Osteoblast (primary cell): ENCODE data around the gene SERPINB3. TPM values are rescaled to one million over a fixed set of nuclear protein-coding genes. Genes with fewer than 3 reads are reported as not detected.

Experiments used
- DNase-seq: peaks from one replicate; pipeline ENCODE4 v3.0.0; 2011; ENCODE audit warnings: low spot score, mixed read lengths; ENCODE audit not compliant: insufficient read length; ENCODE audit errors: missing footprints
- H2AFZ ChIP-seq: 2 replicates; pipeline ENCODE4 v1.6.0; 2011; ENCODE audit warnings: mild to moderate bottlenecking, low read length
- H3K27ac ChIP-seq: 2 replicates; pipeline ENCODE4 v1.5.1; 2011; ENCODE audit warnings: mild to moderate bottlenecking, low read depth, low read length, moderate library complexity
- H3K27me3 ChIP-seq: 2 replicates; pipeline ENCODE4 v1.6.0; 2012; ENCODE audit warnings: mild to moderate bottlenecking, control low read depth, inconsistent platforms, low read length, moderate library complexity; ENCODE audit not compliant: insufficient read depth
- H3K36me3 ChIP-seq: 2 replicates; pipeline ENCODE4 v1.5.1; 2011; ENCODE audit warnings: mild to moderate bottlenecking, low read length, control low read depth, moderate library complexity; ENCODE audit not compliant: insufficient read depth
- H3K4me1 ChIP-seq: 2 replicates; pipeline ENCODE4 v1.5.1; 2011; ENCODE audit warnings: mild to moderate bottlenecking, low read length, control low read depth, moderate library complexity; ENCODE audit not compliant: insufficient read depth
- H3K4me2 ChIP-seq: 2 replicates; pipeline ENCODE4 v1.6.0; 2011; ENCODE audit warnings: mild to moderate bottlenecking, low read length; ENCODE audit not compliant: insufficient read depth
- H3K4me3 ChIP-seq: fragments of 200-600 bp; sonication (generic); 3 replicates; pipeline ENCODE4 v1.5.1; 2012; ENCODE audit warnings: mild to moderate bottlenecking, low read length, inconsistent platforms; ENCODE audit not compliant: insufficient read depth
- H3K79me2 ChIP-seq: 2 replicates; pipeline ENCODE4 v1.6.0; 2012; ENCODE audit warnings: mild to moderate bottlenecking, low read length, control low read depth, inconsistent platforms; ENCODE audit not compliant: insufficient read depth
- H3K9me3 ChIP-seq: 2 replicates; pipeline ENCODE4 v1.5.1; 2011; ENCODE audit warnings: low read depth, low read length, control low read depth
- H4K20me1 ChIP-seq: 2 replicates; pipeline ENCODE4 v1.6.0; 2012; ENCODE audit warnings: mild to moderate bottlenecking, low read length, control low read depth; ENCODE audit not compliant: insufficient read depth
- total RNA-seq: library from RNA; depleted of rRNA; stranded (reverse); fragments of >200 nt; gene quantifications from 2 replicates; pipeline ENCODE4 v1.2.3, GENCODE V29; 2012
- TF ChIP-seq, protein P1 (sequence below): IDR thresholded peaks from 2 replicates; pipeline ENCODE4 v1.5.1; 2011; ENCODE audit warnings: mild to moderate bottlenecking, low read depth, low read length, moderate library complexity; ENCODE audit errors: extremely low read depth

Gene SERPINB3
- total RNA-seq, 1 donor: not detected

GRCh38 chr18:63689064-63689463 is 27.4 kb upstream of the SERPINB3 start:
- Histone ChIP-seq H3K9me3 (no peaks in the 10 kb centered on the region), H3K4me1 (no peaks in the 10 kb centered on the region), H4K20me1 (no peaks in the 10 kb centered on the region), H3K79me2 (no peaks in the 10 kb centered on the region), H2AFZ (no peak overlapping the region), H3K4me3 (no peak overlapping the region), H3K4me2 (no peak overlapping the region), H3K27me3 (no peaks in the 10 kb centered on the region), H3K27ac (no peak overlapping the region), H3K36me3 (no peaks in the 10 kb centered on the region)
- TF ChIP-seq, protein P1, sequence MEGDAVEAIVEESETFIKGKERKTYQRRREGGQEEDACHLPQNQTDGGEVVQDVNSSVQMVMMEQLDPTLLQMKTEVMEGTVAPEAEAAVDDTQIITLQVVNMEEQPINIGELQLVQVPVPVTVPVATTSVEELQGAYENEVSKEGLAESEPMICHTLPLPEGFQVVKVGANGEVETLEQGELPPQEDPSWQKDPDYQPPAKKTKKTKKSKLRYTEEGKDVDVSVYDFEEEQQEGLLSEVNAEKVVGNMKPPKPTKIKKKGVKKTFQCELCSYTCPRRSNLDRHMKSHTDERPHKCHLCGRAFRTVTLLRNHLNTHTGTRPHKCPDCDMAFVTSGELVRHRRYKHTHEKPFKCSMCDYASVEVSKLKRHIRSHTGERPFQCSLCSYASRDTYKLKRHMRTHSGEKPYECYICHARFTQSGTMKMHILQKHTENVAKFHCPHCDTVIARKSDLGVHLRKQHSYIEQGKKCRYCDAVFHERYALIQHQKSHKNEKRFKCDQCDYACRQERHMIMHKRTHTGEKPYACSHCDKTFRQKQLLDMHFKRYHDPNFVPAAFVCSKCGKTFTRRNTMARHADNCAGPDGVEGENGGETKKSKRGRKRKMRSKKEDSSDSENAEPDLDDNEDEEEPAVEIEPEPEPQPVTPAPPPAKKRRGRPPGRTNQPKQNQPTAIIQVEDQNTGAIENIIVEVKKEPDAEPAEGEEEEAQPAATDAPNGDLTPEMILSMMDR: no peak
- DNase-seq: no peak

- H3K79me2 ChIP-seq: no peaks in the 10 kb centered on the region
- DNase-seq: no peak
Measured at GRCh38 chr18:63686871-63687270, 25.2 kb upstream of the SERPINB3 start.

GRCh38 chr18:63684718-63685117 is 23.0 kb upstream of the SERPINB3 start:
- Histone ChIP-seq H3K79me2 (no peaks in the 10 kb centered on the region), H2AFZ (no peak overlapping the region), H3K4me2 (no peak overlapping the region), H3K27me3 (no peaks in the 10 kb centered on the region), H4K20me1 (no peaks in the 10 kb centered on the region), H3K27ac (no peak overlapping the region), H3K4me1 (peaks cover 4% of the 10 kb centered on the region), H3K4me3 (no peak overlapping the region), H3K9me3 (no peaks in the 10 kb centered on the region), H3K36me3 (no peaks in the 10 kb centered on the region)
- no peak for DNase-seq
- TF ChIP-seq, protein P1: no peak

More at GRCh38 chr18:63686871-63687270, 25.2 kb upstream of the SERPINB3 start:
- TF ChIP-seq, protein P1: no peak
- H3K27ac ChIP-seq: no peak overlapping the region
- H3K4me2 ChIP-seq: no peak overlapping the region
- H3K27me3 ChIP-seq: no peaks in the 10 kb centered on the region
- no peak overlapping the region for H3K4me3 ChIP-seq
- no peaks in the 10 kb centered on the region for H4K20me1 ChIP-seq
- peaks cover 4% of the 10 kb centered on the region for H3K4me1 ChIP-seq
- H2AFZ ChIP-seq: no peak overlapping the region
- H3K9me3 ChIP-seq: no peaks in the 10 kb centered on the region
- H3K36me3 ChIP-seq: no peaks in the 10 kb centered on the region

- DNase-seq: no peak
- H2AFZ ChIP-seq: no peak overlapping the region
- H3K27ac ChIP-seq: peak overlapping the region; percentile 59
Measured at GRCh38 chr18:63683890-63684289, 22.2 kb upstream of the SERPINB3 start.

More at GRCh38 chr18:63683890-63684289, 22.2 kb upstream of the SERPINB3 start:
- Histone ChIP-seq H3K36me3 (no peaks in the 10 kb centered on the region), H3K4me1 (peaks cover 4% of the 10 kb centered on the region), H3K9me3 (no peaks in the 10 kb centered on the region), H3K4me3 (no peak overlapping the region), H4K20me1 (no peaks in the 10 kb centered on the region), H3K27me3 (no peaks in the 10 kb centered on the region), H3K4me2 (no peak overlapping the region), H3K79me2 (no peaks in the 10 kb centered on the region)
- TF ChIP-seq, protein P1: no peak
